Activated CD8-positive, alpha-beta T cell treated with anti-CD3 and anti-CD28 coated beads for 36 hours (primary cell): Measurements from ENCODE around the gene HSP90AB1. TPM values are rescaled to one million over a fixed set of nuclear protein-coding genes. Genes with fewer than 3 reads are reported as not detected.

Source experiments
- ATAC-seq: fragments of 200-7000 bp; cut with Tn5 transposase; one replicate; pipeline ENCODE4 v1.10.0; 2021; ENCODE audit warnings: mild to moderate bottlenecking, moderate library complexity
- CTCF ChIA-PET: fragments of 350-600 bp; sonication (Branson Sonifier 250); formaldehyde crosslinking; loops from one replicate; lab custom pipeline; 2021; ENCODE audit warnings: antibody characterized with exemption; lab: Charles Lee
- POLR2A ChIA-PET: fragments of 350-600 bp; sonication (Branson Sonifier 250); formaldehyde crosslinking; loops from one replicate; lab custom pipeline; 2021; ENCODE audit warnings: antibody characterized with exemption; lab: Charles Lee
- DNase-seq: peaks from one replicate; pipeline ENCODE4 v3.0.0-alpha.2; 2020
- H3K27ac Mint-ChIP-seq: one replicate; pipeline ENCODE4 v1.8.0; 2021; ENCODE audit warnings: mild to moderate bottlenecking, mixed read lengths
- H3K27me3 Mint-ChIP-seq: one replicate; pipeline ENCODE4 v1.8.0; 2021; ENCODE audit warnings: mixed read lengths
- H3K36me3 Mint-ChIP-seq: one replicate; pipeline ENCODE4 v1.8.0; 2021; ENCODE audit warnings: low read depth, mixed read lengths
- H3K4me1 Mint-ChIP-seq: one replicate; pipeline ENCODE4 v1.8.0; 2021; ENCODE audit warnings: low read depth, mixed read lengths
- H3K4me3 Mint-ChIP-seq: one replicate; pipeline ENCODE4 v1.8.0; 2021; ENCODE audit warnings: mild to moderate bottlenecking, moderate library complexity, mixed read lengths
- H3K9me3 Mint-ChIP-seq: one replicate; pipeline ENCODE4 v1.8.0; 2021; ENCODE audit warnings: mixed read lengths
- intact Hi-C: fragments of 100-400 bp; cut with micrococcal nuclease; formaldehyde crosslinking; loops from one replicate; pipeline ENCODE4 v1.10.0; 2022
- total RNA-seq, 2 experiments: library from RNA; stranded (reverse); gene quantifications; one replicate each; pipeline ENCODE4 v1.2.3, GENCODE V29; 2021
- TF ChIP-seq, protein P1 (sequence below): fragments of 200-600 bp; IDR thresholded peaks from one replicate; pipeline ENCODE4 v1.8.0; 2022; ENCODE audit warnings: antibody characterized with exemption, mild to moderate bottlenecking

HSP90AB1 gene
- total RNA-seq, 2 experiments from 2014 or later = 2,124 to 2,130 TPM

DNA sequence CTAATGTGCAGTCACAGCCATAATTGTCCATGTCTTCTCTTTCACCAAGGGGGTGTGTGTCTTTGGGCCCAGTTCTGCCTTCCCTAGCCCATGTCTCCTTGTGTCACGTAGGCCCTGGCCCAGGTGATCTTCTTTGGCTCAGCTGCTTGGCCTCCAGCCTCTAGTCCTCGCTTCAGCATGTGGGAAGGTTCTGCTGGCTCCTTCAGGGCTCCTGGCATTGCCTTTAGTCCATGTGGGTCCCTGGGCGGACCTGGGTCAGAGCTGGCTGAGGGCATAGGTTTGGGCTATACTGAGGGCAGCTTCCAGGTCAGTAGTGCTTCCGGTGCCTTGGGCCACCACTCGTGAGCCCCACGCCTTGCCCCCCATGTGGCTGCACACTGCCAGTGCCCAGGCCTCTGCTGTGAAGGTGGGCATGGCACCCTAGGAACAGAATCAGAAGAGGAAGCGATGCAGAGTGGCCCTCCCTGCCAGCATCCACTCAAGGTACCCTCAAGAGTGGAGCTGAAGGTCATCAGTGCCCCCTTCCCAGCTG is 53.5 kb downstream of the HSP90AB1 start:
- ChIA-PET CTCF (interaction anchor here (15.0 kb wide), 1 partner anchor 32 kb away, joined by 182 read pairs; the partner anchor contains the start of gene TMEM151B), POLR2A (interaction anchor here (0.9 to 1.4 kb wide), 2 partner anchors 15 to 46 kb away, joined by 3 read pairs; no protein-coding TSS in a partner anchor)
- peaks cover 11% of the 10 kb centered on the region for H3K4me1 Mint-ChIP-seq
- intact Hi-C loops = no loop called here
- no peaks in the 10 kb centered on the region for H3K9me3 Mint-ChIP-seq
- no peak overlapping the region for H3K27ac Mint-ChIP-seq
- no peak for DNase-seq
- H3K36me3 Mint-ChIP-seq = peaks cover 22% of the 10 kb centered on the region
- H3K4me3 Mint-ChIP-seq = no peak overlapping the region
- H3K27me3 Mint-ChIP-seq = peaks cover 14% of the 10 kb centered on the region
- no peak for ATAC-seq
- TF ChIP-seq, protein P1, sequence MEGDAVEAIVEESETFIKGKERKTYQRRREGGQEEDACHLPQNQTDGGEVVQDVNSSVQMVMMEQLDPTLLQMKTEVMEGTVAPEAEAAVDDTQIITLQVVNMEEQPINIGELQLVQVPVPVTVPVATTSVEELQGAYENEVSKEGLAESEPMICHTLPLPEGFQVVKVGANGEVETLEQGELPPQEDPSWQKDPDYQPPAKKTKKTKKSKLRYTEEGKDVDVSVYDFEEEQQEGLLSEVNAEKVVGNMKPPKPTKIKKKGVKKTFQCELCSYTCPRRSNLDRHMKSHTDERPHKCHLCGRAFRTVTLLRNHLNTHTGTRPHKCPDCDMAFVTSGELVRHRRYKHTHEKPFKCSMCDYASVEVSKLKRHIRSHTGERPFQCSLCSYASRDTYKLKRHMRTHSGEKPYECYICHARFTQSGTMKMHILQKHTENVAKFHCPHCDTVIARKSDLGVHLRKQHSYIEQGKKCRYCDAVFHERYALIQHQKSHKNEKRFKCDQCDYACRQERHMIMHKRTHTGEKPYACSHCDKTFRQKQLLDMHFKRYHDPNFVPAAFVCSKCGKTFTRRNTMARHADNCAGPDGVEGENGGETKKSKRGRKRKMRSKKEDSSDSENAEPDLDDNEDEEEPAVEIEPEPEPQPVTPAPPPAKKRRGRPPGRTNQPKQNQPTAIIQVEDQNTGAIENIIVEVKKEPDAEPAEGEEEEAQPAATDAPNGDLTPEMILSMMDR = no peak

DNA sequence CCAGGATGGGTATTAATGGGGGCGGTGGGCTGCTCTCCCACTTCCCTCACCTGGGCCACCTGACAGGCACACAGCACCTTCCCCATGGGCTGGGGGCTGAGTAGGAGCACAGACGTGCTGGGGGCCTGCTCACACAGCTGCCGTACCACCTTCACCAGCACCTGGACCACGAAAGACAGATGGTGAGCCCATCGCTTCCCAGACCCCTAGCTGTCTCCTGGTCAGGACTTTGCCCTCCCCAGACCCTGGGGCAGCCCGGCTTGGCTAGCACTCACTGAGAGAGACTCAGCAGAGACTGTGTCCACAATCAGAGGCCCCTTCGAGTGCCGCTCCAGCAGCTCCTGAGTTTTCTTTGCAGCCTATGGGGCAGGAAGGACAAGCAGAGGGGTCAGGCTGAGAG is 54.2 kb downstream of the HSP90AB1 start:
- intact Hi-C loops = no loop called here
- peaks cover 9% of the 10 kb centered on the region for H3K27me3 Mint-ChIP-seq
- no peak for DNase-seq
- H3K4me3 Mint-ChIP-seq = no peak overlapping the region
- peaks cover 24% of the 10 kb centered on the region for H3K36me3 Mint-ChIP-seq
- ATAC-seq = no peak
- POLR2A ChIA-PET = interaction anchor here (0.6 to 1.9 kb wide), 4 partner anchors 16 to 119 kb away, joined by 3 to 5 read pairs (median 3); partner anchors contain the start of gene TMEM151B
- H3K4me1 Mint-ChIP-seq = peaks cover 11% of the 10 kb centered on the region
- CTCF ChIA-PET = interaction anchor here (0.9 to 15.0 kb wide), 4 partner anchors 12 to 35 kb away, joined by 3 to 182 read pairs (median 4); partner anchors contain the start of genes AARS2 and TMEM151B
- H3K9me3 Mint-ChIP-seq = no peaks in the 10 kb centered on the region
- no peak overlapping the region for H3K27ac Mint-ChIP-seq
- TF ChIP-seq, protein P1 = no peak

DNA sequence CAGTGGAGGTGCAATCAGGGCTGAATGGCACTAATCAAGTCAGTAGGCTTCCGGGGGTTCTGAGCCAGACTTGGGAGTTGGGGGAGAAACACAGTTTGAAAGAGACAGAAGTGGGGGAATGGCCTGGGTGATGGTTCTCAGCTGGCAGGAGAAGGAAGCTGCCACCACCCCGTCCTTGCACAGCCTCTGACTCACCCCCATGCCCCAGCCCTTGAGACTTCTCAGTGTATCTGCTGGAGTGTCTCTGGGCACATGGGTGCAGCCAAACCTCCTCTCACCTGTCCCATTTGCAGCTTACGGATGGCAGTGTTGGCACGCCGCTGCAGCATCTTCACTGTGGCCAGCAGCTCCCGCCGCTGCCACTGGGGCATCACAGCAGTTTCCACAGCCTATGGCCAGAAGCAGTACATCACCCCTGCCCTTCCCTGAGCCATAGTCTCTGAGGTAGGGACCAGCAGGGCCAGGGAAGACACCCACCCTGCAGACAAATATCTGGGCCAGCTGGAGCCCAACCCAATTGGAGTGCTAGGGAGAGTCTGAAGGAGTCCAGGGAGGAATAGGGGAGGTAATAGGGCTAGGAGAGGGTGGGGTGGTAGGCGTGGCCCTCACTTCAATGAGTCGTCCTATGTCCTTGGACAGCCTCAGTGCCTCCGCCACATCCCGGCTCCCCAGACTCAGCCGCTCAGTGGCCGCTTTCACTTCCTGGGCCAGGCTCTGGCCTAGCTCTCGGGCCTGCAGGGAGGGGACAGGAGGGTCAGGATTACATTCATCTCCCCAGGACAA is 55.1 kb downstream of the HSP90AB1 start:
- ChIA-PET POLR2A (interaction anchor here (0.6 to 1.9 kb wide), 3 partner anchors 9 to 31 kb away, joined by 3 to 5 read pairs (median 3); partner anchors contain the start of gene TMEM151B), CTCF (interaction anchor here (0.9 to 15.0 kb wide), 5 partner anchors 11 to 36 kb away, joined by 3 to 182 read pairs (median 3); partner anchors contain the start of genes AARS2 and TMEM151B)
- Mint-ChIP-seq H3K4me3 (no peak overlapping the region), H3K36me3 (peaks cover 30% of the 10 kb centered on the region), H3K27me3 (peaks cover under 1% of the 10 kb centered on the region), H3K9me3 (no peaks in the 10 kb centered on the region), H3K4me1 (peaks cover 9% of the 10 kb centered on the region), H3K27ac (no peak overlapping the region)
- ATAC-seq (no peak), DNase-seq (no peak)
- TF ChIP-seq, protein P1 = no peak
- intact Hi-C loops = no loop called here

DNA sequence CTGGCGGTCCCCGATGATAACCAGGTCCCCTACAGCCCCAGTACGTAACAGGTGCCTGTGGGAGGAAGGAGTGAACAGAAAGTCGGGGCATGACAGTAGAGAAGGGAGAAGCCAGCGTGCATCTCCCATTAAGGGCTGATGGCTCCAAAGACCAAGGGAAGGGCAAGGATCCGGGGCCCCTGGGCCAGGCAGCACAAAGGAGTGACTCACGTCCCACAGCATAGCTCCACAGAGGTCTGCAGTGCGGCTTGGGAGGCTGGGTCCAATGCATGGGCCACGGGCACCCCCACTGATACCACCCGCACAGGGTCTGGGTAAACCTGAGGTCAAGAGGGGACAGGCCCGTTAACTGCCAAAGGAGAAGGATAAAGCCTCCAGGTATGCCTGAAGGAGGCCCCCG is 56.0 kb downstream of the HSP90AB1 start:
- TF ChIP-seq, protein P1 = no peak
- no peak overlapping the region for H3K27ac Mint-ChIP-seq
- ChIA-PET CTCF (interaction anchor here (1.3 to 15.0 kb wide), 6 partner anchors 10 to 84 kb away, joined by 3 to 182 read pairs (median 8); partner anchors contain the start of genes AARS2, CDC5L, SLC35B2 and TMEM151B), POLR2A (interaction anchor here (0.9 to 1.9 kb wide), 4 partner anchors 10 to 35 kb away, joined by 3 to 6 read pairs (median 4); partner anchors contain the start of genes AARS2 and TMEM151B)
- H3K4me1 Mint-ChIP-seq = peaks cover 4% of the 10 kb centered on the region
- peaks cover 30% of the 10 kb centered on the region for H3K36me3 Mint-ChIP-seq
- H3K9me3 Mint-ChIP-seq = no peaks in the 10 kb centered on the region
- no peak overlapping the region for H3K4me3 Mint-ChIP-seq
- ATAC-seq (no peak), DNase-seq (no peak)
- H3K27me3 Mint-ChIP-seq = no peaks in the 10 kb centered on the region
- intact Hi-C loops = no loop called here

Other genes with a start within 250 kb of the HSP90AB1 start
- 10 to 100 TPM; 42.8 to 44.3 TPM for gene MRPL14, start 119.6 kb upstream of the HSP90AB1 start, total RNA-seq
- gene TMEM63B, start 119.5 kb upstream of the HSP90AB1 start, total RNA-seq = 10 to 100 TPM in 1 of 2 experiments, 1 to 10 TPM in 1; 9.1 to 12.9 TPM
- gene CAPN11, start 88.3 kb upstream of the HSP90AB1 start, total RNA-seq = under 1 TPM; 0.11 to 0.18 TPM
- not detected for gene MYMX, start 30.2 kb upstream of the HSP90AB1 start, total RNA-seq
- gene SLC29A1, start 23.5 kb upstream of the HSP90AB1 start, total RNA-seq = 10 to 100 TPM; 56.1 to 57.4 TPM
- 10 to 100 TPM; 15.4 to 16.7 TPM for gene SLC35B2, start 10.4 kb downstream of the HSP90AB1 start, total RNA-seq
- 10 to 100 TPM; 13.3 to 17.9 TPM for gene NFKBIE, start 18.4 kb downstream of the HSP90AB1 start, total RNA-seq
- gene TMEM151B, start 23.3 kb downstream of the HSP90AB1 start, total RNA-seq = under 1 TPM in 1 of 2 experiments, not detected in 1; 0.05 TPM
- 10 to 100 TPM; 16.2 to 16.3 TPM for gene AARS2, start 66.2 kb downstream of the HSP90AB1 start, total RNA-seq
- not detected for gene SPATS1, start 95.5 kb downstream of the HSP90AB1 start, total RNA-seq
- gene CDC5L, start 140.6 kb downstream of the HSP90AB1 start, total RNA-seq = 10 to 100 TPM; 20.4 to 21.4 TPM